ENCODE measurements around the gene UCKL1.

Gene UCKL1

DNA sequence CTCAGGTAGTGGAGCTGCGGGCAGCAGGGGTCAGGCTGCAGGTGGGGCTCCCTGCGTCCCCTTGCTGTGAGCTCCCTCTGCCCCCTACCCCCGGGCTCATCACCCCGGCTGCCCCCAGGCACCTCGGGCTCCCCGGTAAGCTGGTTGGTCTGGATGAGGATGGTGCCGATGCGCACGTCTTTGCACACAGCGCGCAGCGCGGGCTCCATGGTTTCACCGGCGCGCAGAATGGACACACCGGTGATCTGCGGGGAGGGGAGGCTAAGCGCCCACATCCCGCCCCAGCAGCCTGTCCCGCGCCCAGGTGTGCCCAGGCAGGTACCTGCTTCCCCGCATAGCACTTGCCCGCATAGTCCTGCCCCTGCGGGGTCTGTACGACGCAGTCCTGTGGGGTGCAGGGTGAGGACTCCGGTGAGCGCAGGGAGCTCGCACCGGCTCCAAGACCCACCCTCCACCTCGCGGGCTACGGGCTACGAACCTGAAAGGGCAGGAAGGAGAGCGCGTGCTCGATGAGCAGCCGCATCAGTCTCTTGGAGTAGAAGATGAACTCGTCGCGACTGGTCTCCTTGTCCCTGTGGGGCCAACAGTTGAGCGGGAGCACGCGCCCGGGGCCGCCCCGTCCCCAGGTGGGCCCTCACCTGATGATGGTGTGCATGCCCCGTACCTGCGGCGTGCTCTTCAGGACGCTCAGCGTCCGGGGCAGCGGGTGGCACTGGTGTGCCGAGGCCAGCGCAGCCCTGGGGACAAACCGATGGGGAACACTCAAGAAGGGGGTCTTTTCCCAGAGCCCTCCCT, 15.5 kb downstream of the UCKL1 start:
- H3F3A ChIP-seq (ENCODE audit: low read depth) = no peaks in the 10 kb centered on the region; the same call in 1 of the 2 replicates
- no peak overlapping the region for H3K9ac ChIP-seq (ENCODE audit: low read depth, low read length, poor library complexity, severe bottlenecking)
- H3K4me3 ChIP-seq (ENCODE audit: low read length, poor library complexity, severe bottlenecking) = no peak overlapping the region
- H3K9me3 ChIP-seq (ENCODE audit: insufficient read depth, low read depth, low read length) = no peaks in the 10 kb centered on the region
- H2AFZ ChIP-seq (ENCODE audit: low read length) = no peak overlapping the region
- H4K20me1 ChIP-seq (ENCODE audit: insufficient read depth, low read length, poor library complexity, severe bottlenecking) = peaks cover 12% of the 10 kb centered on the region
- H3K4me1 ChIP-seq (ENCODE audit: insufficient read depth, low read length, poor library complexity, severe bottlenecking) = no peaks in the 10 kb centered on the region
- TF ChIP-seq EZH2phosphoT487 (IDR thresholded peaks at IDR 0.05; ENCODE audit: borderline replicate concordance) = no peak
- TF ChIP-seq, protein P1, sequence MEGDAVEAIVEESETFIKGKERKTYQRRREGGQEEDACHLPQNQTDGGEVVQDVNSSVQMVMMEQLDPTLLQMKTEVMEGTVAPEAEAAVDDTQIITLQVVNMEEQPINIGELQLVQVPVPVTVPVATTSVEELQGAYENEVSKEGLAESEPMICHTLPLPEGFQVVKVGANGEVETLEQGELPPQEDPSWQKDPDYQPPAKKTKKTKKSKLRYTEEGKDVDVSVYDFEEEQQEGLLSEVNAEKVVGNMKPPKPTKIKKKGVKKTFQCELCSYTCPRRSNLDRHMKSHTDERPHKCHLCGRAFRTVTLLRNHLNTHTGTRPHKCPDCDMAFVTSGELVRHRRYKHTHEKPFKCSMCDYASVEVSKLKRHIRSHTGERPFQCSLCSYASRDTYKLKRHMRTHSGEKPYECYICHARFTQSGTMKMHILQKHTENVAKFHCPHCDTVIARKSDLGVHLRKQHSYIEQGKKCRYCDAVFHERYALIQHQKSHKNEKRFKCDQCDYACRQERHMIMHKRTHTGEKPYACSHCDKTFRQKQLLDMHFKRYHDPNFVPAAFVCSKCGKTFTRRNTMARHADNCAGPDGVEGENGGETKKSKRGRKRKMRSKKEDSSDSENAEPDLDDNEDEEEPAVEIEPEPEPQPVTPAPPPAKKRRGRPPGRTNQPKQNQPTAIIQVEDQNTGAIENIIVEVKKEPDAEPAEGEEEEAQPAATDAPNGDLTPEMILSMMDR (conservative IDR thresholded peaks at IDR 0.05; ENCODE audit: low read length) = no peak
- H3K9me2 ChIP-seq (replicated peaks; ENCODE audit: low read depth, low read length) = no peaks in the 10 kb centered on the region
- no peaks in the 10 kb centered on the region for H3K79me2 ChIP-seq (ENCODE audit: insufficient read depth, low read length)
- peaks cover 62% of the 10 kb centered on the region; the same call in 1 of the 2 replicates for H3K36me3 ChIP-seq (ENCODE audit: insufficient read depth, low read length)
- H3K27me3 ChIP-seq (ENCODE audit: insufficient read depth, low read length, poor library complexity, severe bottlenecking) = no peaks in the 10 kb centered on the region
- H3K4me2 ChIP-seq (ENCODE audit: low read depth, low read length, poor library complexity, severe bottlenecking) = no peak overlapping the region

DNA sequence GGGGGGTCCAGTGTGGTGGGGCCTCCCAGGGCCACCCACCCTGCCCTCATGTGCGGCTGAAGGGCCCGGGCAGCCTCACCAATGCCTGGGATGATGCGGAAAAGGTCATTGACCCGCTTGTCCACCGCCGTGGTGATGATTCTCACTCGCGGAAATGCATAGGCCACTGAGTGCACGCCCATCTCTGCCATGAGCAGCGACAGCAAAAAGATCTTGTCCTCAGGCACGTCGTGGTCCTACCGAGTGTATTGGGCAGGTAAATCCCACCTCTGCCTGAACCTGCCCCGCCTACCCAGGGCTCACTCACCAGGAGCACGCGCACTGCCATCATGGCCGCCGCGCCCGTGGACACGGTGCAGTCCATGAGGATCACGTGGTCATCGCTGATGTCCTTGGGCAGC, 16.1 kb downstream of the UCKL1 start:
- no peaks in the 10 kb centered on the region for H3K4me1 ChIP-seq (ENCODE audit: insufficient read depth, low read length, poor library complexity, severe bottlenecking)
- TF ChIP-seq EZH2phosphoT487 (IDR thresholded peaks at IDR 0.05; ENCODE audit: borderline replicate concordance) = no peak
- TF ChIP-seq, protein P1 (conservative IDR thresholded peaks at IDR 0.05; ENCODE audit: low read length) = no peak
- H3K9me3 ChIP-seq (ENCODE audit: insufficient read depth, low read depth, low read length) = no peaks in the 10 kb centered on the region
- H3F3A ChIP-seq (ENCODE audit: low read depth) = no peaks in the 10 kb centered on the region; the same call in 1 of the 2 replicates
- no peak overlapping the region for H3K4me3 ChIP-seq (ENCODE audit: low read length, poor library complexity, severe bottlenecking)
- peaks cover 12% of the 10 kb centered on the region for H4K20me1 ChIP-seq (ENCODE audit: insufficient read depth, low read length, poor library complexity, severe bottlenecking)
- H3K79me2 ChIP-seq (ENCODE audit: insufficient read depth, low read length) = no peaks in the 10 kb centered on the region
- H3K36me3 ChIP-seq (ENCODE audit: insufficient read depth, low read length) = peaks cover 61% of the 10 kb centered on the region; the same call in 1 of the 2 replicates
- no peaks in the 10 kb centered on the region for H3K9me2 ChIP-seq (replicated peaks; ENCODE audit: low read depth, low read length)
- H3K9ac ChIP-seq (ENCODE audit: low read depth, low read length, poor library complexity, severe bottlenecking) = no peak overlapping the region
- no peak overlapping the region for H3K4me2 ChIP-seq (ENCODE audit: low read depth, low read length, poor library complexity, severe bottlenecking)
- no peaks in the 10 kb centered on the region for H3K27me3 ChIP-seq (ENCODE audit: insufficient read depth, low read length, poor library complexity, severe bottlenecking)
- H2AFZ ChIP-seq (ENCODE audit: low read length) = no peak overlapping the region

DNA sequence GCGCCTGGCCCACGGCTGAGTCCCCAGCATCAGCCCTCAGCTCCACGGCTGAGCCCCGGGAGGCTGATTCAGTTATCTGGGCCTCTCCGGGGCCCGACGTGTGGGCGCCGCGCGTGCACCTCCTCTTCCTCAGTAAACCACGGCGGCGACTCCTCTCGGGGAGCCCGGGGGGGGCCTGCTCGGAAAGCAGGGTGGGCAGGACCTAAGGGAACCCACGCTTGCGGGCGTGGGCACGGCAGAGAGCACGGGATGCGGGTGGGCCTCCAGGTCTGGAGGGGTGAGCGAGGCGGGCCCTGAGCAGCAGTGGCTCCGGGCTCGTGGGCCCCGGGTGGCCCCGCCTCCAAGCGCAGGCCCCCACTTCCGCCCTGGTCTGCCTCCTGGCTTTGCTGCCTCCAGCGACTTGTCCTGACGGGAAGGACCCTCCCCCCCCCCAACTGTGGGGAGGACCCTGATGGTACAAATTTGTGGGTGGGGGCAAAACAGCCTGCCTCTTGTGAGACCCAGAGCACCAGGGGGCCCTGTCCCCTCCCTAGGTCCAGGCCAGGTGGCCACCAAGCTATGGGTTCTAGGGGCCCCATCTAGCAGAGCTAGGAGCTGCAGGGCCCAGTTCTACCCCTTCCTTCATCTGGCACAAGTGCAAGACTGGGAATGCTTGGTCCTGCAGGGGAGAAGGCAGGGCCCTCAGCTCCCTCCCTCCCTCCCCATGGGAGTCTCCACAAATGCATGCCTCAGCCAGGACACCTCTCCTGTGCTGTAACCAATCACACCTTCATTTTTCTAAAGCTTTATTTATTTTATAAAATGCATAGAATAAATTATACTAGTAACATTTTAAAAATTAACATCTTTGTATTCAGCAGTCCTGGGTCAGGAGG, 16.9 kb downstream of the UCKL1 start:
- Histone ChIP-seq H3K9me3 (ENCODE audit: insufficient read depth, low read depth, low read length) (no peaks in the 10 kb centered on the region), H3F3A (ENCODE audit: low read depth) (no peaks in the 10 kb centered on the region; the same call in 1 of the 2 replicates), H4K20me1 (ENCODE audit: insufficient read depth, low read length, poor library complexity, severe bottlenecking) (peaks cover 17% of the 10 kb centered on the region), H3K36me3 (ENCODE audit: insufficient read depth, low read length) (peaks cover 60% of the 10 kb centered on the region; the same call in 1 of the 2 replicates), H3K79me2 (ENCODE audit: insufficient read depth, low read length) (no peaks in the 10 kb centered on the region), H3K27me3 (ENCODE audit: insufficient read depth, low read length, poor library complexity, severe bottlenecking) (no peaks in the 10 kb centered on the region), H3K4me2 (ENCODE audit: low read depth, low read length, poor library complexity, severe bottlenecking) (no peak overlapping the region), H3K9me2 (replicated peaks; ENCODE audit: low read depth, low read length) (no peaks in the 10 kb centered on the region), H3K9ac (ENCODE audit: low read depth, low read length, poor library complexity, severe bottlenecking) (no peak overlapping the region), H3K4me1 (ENCODE audit: insufficient read depth, low read length, poor library complexity, severe bottlenecking) (no peaks in the 10 kb centered on the region), H3K4me3 (ENCODE audit: low read length, poor library complexity, severe bottlenecking) (no peak overlapping the region), H2AFZ (ENCODE audit: low read length) (no peak overlapping the region)
- no peak for TF ChIP-seq EZH2phosphoT487 (IDR thresholded peaks at IDR 0.05; ENCODE audit: borderline replicate concordance)
- TF ChIP-seq, protein P1 (conservative IDR thresholded peaks at IDR 0.05; ENCODE audit: low read length) = no peak
